Astrocyte of the spinal cord (primary cell): ENCODE results near the gene TRMT44.

ENCODE experiments used
- DNase-seq: peaks from one replicate; pipeline ENCODE4 v3.0.0; 2011; ENCODE audit warnings: low read depth, low spot score
- H3K4me3 ChIP-seq: 2 replicates; pipeline ENCODE4 v1.5.1; 2011; ENCODE audit warnings: low read depth, mild to moderate bottlenecking, low read length, moderate library complexity
- CTCF ChIP-seq: IDR thresholded peaks from 2 replicates; pipeline ENCODE4 v1.5.1; 2012; ENCODE audit warnings: low read depth, mild to moderate bottlenecking, low read length, inconsistent platforms
- in situ Hi-C: cut with HindIII; loops from 2 replicates; pipeline ENCODE4 v1.10.0; 2017; ENCODE audit warnings: low sequenced_read_pairs

The TRMT44 gene

DNA sequence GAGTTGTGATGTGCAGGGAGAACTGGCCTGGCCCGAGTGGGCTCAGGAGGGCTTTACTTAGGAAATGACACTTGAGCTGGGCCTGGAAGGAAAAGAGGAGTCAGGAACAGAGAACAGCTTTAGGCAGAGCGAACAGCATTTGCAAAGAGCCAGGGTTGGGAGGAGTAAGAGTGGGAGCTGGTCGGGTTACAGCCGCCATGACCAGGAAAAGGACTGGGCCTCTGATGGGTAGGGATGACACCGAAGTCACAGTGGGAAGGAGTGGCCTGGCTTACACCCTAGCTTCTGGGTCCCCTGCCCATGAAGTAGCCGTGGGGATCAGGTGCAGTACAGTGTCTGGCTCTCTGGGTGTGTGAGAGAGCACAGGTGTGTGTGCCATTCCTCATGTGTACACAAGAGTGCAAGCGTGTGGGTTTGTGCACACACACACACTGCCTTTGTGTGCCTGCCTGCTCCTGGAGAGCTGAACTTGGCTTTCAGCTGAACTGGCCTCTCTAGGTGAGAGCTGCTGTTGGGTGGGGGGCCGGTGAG lies 31.6 kb downstream of the TRMT44 start:
- H3K4me3 ChIP-seq, result no peak overlapping the region
- no peak for TF ChIP-seq CTCF
- no peak for DNase-seq
- in situ Hi-C loops, result no loop called here

DNA sequence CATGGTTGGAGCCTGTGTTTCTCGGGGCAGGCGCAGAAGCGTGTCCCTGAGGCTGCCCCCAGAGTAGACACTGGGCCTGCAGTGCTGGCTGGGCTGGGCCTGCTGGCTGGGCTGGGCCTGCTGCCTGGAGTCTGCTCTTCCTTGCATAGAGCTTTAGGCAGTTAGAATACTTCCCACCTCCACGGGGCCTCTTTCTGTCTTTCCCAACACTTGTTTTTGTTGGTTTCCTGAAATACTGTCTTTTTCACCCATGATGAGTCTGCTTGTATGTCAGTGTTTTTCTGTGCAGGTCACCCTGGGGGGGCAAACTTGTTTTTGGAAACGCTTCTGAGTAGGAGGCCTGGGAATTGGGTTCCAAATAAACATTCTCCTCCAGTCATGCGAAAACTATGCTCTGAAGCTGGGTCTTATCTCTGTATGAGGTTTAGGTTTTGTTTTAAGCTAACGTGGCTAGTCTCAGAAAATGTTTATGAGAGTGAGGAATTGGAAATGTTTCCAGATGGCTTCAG lies 32.2 kb downstream of the TRMT44 start:
- H3K4me3 ChIP-seq, result no peak overlapping the region
- no peak for TF ChIP-seq CTCF
- peak; percentile 98 for DNase-seq
- in situ Hi-C loops, result no loop called here

DNA sequence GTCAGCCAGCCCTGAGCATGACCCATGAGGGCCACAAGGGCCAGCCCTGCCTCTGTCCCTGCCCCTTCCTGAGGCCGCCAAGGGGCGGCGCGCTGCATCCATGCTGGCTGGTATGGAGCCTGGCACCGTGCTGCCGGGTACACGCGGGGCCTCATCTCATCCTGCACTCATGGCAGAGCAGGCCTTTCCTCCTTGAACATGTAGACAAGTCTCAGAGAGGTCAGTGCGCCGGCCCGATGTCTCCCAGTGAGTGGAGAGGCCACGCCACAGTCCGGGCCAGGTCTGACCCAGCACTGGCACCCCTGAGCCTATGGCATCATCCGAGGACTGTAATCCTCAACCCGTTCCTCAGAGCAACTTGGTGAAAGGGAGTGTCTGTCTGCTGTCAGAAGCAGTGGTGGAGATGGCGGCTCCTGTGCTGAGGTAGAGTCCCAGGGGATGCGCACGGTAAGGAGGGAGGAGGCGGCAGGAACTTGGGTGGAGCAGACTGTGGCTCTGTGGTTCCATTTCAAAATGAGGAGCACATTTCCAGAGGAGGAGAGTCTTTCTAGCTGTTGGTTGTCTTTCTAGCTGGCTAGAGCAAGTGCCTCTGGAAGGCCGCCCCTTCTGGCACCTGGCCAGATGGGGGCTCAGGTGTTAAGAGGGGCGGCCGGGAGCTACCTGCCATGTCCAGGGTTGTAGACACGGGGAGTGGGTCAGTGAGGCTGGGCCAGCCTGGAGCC lies 32.8 kb downstream of the TRMT44 start:
- H3K4me3 ChIP-seq, result no peak overlapping the region
- no peak for DNase-seq
- in situ Hi-C loops, result no loop called here
- TF ChIP-seq CTCF, result peak; percentile 25

- in situ Hi-C loops, result no loop called here
- no peak for DNase-seq
- peak; percentile 3 for TF ChIP-seq CTCF
- no peak overlapping the region for H3K4me3 ChIP-seq
Observed at GRCh38 chr4:8473920-8474590, 33.5 kb downstream of the TRMT44 start.

DNA sequence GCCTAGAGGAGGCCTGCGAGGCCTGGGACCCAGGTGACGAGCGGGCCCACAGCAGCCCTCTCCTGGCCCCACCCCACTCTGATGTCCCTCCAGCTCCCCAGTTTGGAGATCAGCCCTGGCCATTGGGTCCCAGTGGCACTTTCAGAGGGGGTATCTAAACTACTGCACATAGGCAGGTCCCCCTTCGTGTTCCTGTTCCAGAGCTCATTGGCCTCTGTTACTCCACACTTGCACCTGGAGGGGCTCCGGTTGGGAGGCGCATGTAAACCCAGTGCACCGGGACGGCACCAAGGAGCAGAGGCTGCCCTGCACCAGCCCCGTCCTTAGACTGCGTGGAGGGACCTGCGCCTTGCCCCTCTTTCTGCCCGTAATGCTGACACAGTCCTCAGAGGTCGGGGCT lies 34.3 kb downstream of the TRMT44 start:
- no peak overlapping the region for H3K4me3 ChIP-seq
- DNase-seq, result no peak
- in situ Hi-C loops, result no loop called here
- no peak for TF ChIP-seq CTCF

DNA sequence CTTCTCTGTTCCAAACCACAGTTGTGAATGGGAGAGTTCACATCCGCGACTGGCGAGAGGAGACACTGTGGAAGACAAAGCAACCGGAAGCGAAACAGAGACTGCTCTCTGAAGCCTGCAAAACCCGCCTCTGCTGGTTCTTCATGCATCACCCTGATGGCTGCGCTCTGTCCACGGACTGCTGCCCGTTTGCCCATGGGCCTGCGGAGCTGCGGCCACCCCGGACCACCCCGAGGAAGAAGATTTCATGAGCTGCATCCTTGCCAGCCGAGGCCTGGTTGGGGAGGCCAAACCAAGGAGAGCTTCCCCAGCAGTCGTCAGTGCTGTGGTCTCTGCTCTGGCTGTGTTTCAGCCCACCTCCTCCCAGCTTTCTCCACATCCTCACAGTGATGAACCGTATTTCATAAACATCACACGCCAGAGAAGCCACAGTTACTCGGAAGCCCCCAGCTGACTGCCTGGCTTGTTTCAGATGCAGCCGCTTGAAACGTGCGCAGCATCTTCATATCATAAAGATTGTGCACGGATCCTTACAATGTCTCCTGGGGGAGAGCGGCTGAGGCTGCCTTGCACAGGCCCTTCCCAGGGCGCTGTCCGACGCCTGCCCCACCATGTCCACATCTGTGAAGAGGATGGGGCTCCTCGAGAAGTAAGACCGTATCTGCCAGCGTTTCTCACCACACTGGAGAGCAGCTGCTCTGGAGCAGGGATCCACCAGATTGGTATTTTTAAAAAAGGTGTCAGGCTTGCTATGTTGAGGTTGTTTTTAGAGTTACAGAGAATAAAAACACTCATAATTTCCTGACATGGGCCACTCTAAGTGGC lies 35.4 kb downstream of the TRMT44 start:
- in situ Hi-C loops, result no loop called here

More for the DNA sequence above, 35.4 kb downstream of the TRMT44 start:
- no peak for TF ChIP-seq CTCF
- DNase-seq, result no peak
- no peak overlapping the region for H3K4me3 ChIP-seq
